IMR-90 (cell line): ENCODE results near the gene ZNF318. TPM values are rescaled to one million over a fixed set of nuclear protein-coding genes. Genes with fewer than 3 reads are reported as not detected.
"Not testable (repeated sequence)": the region's sequence is repeated elsewhere in the genome, so short reads cannot be mapped to it uniquely, and the experiment has no call there.

Experiments
- ATAC-seq: fragments of 200-7000 bp; cut with Tn5 transposase; 2 replicates; pipeline ENCODE4 v1.9.1; 2020; ENCODE audit warnings: low read depth, mild to moderate bottlenecking, moderate library complexity
- BruUV-seq: library from RNA; stranded (reverse); fragments of 400-500 nt; replicated peaks from 2 replicates; lab custom pipeline; 2021; lab: Mats Ljungman, UMichigan
- CTCF ChIA-PET: fragments of 300-600 bp; formaldehyde crosslinking; extraction: SDS; loops from one replicate; lab custom pipeline; 2021; ENCODE audit warnings: antibody characterized with exemption; lab: Yijun Ruan, JAX
- POLR2A ChIA-PET: fragments of 300-600 bp; sonication (Branson Sonifier 250); formaldehyde crosslinking; loops from one replicate; lab custom pipeline; 2022; ENCODE audit warnings: antibody characterized with exemption; ENCODE audit not compliant: unreplicated experiment; lab: Charles Lee
- DNase-seq: peaks from one replicate; pipeline ENCODE4 v3.0.0; 2013
- H2AFZ ChIP-seq: replicated peaks from 2 replicates; pipeline ENCODE3; 2013; ENCODE audit warnings: low read length, mild to moderate bottlenecking; ENCODE audit not compliant: poor library complexity
- H2AK5ac ChIP-seq: 2 replicates; pipeline ENCODE4 v1.6.1; 2013; ENCODE audit warnings: low read depth, low read length, inconsistent platforms
- H2AK9ac ChIP-seq: replicated peaks from 2 replicates; pipeline ENCODE3; 2013; ENCODE audit warnings: mild to moderate bottlenecking, low read depth, low read length, moderate library complexity; ENCODE audit not compliant: poor library complexity
- H2BK120ac ChIP-seq: 2 replicates; pipeline ENCODE4 v1.6.1; 2013; ENCODE audit warnings: low read depth, low read length, inconsistent platforms
- H2BK15ac ChIP-seq: 3 replicates; pipeline ENCODE4 v1.6.1; 2013; ENCODE audit warnings: low read depth, low read length, inconsistent platforms
- H2BK20ac ChIP-seq: 2 replicates; pipeline ENCODE4 v1.6.1; 2013; ENCODE audit warnings: low read depth, mild to moderate bottlenecking, inconsistent platforms, low read length, moderate library complexity
- H2BK5ac ChIP-seq: 2 replicates; pipeline ENCODE4 v1.6.1; 2013; ENCODE audit warnings: mild to moderate bottlenecking, low read depth, low read length, inconsistent platforms; ENCODE audit not compliant: poor library complexity, severe bottlenecking
- H3K14ac ChIP-seq: replicated peaks from 2 replicates; pipeline ENCODE4 v1.6.1; 2013; ENCODE audit warnings: low read depth, low read length, inconsistent platforms
- H3K18ac ChIP-seq: 2 replicates; pipeline ENCODE4 v1.6.1; 2013; ENCODE audit warnings: low read depth, low read length, control low read depth
- H3K23ac ChIP-seq: 2 replicates; pipeline ENCODE4 v1.6.1; 2013; ENCODE audit warnings: low read depth, low read length, inconsistent platforms
- H3K27ac ChIP-seq: 2 replicates; pipeline ENCODE4 v1.5.1; 2013; ENCODE audit warnings: mild to moderate bottlenecking, control low read depth, low read length; ENCODE audit not compliant: insufficient read depth
- H3K27me3 ChIP-seq: 2 replicates; pipeline ENCODE4 v1.6.1; 2013; ENCODE audit warnings: low read length; ENCODE audit not compliant: control insufficient read depth, insufficient read depth
- H3K36me3 ChIP-seq: 2 replicates; pipeline ENCODE4 v1.6.1; 2013; ENCODE audit warnings: low read length, mixed read lengths; ENCODE audit not compliant: control insufficient read depth, insufficient read depth
- H3K4ac ChIP-seq: 2 replicates; pipeline ENCODE4 v1.6.1; 2013; ENCODE audit warnings: low read depth, low read length, inconsistent platforms
- H3K4me1 ChIP-seq: 2 replicates; pipeline ENCODE4 v1.6.1; 2013; ENCODE audit warnings: low read length, mixed read lengths; ENCODE audit not compliant: control insufficient read depth, insufficient read depth
- H3K4me2 ChIP-seq: 2 replicates; pipeline ENCODE4 v1.6.1; 2013; ENCODE audit warnings: low read depth, mild to moderate bottlenecking, control low read depth, low read length, moderate library complexity
- H3K4me3 ChIP-seq: 2 replicates; pipeline ENCODE4 v1.5.1; 2013; ENCODE audit warnings: low read depth, mild to moderate bottlenecking, control low read depth, low read length, moderate library complexity; ENCODE audit not compliant: insufficient read depth
- H3K56ac ChIP-seq: 2 replicates; pipeline ENCODE4 v1.6.1; 2013; ENCODE audit warnings: low read length, inconsistent platforms; ENCODE audit not compliant: insufficient read depth; ENCODE audit errors: extremely low read depth
- H3K79me1 ChIP-seq, 2 experiments: 2 replicates each; pipeline ENCODE4 v1.6.1; 2013; ENCODE audit warnings: low read length in 2 of 2, inconsistent platforms in 1 of 2, low read depth in 1 of 2
- H3K9ac ChIP-seq: 2 replicates; pipeline ENCODE4 v1.6.1; 2013; ENCODE audit warnings: low read depth, low read length, control low read depth
- H3K9me1 ChIP-seq: 2 replicates; pipeline ENCODE4 v1.6.1; 2013; ENCODE audit warnings: low read length, inconsistent platforms; ENCODE audit not compliant: insufficient read depth
- H3K9me3 ChIP-seq: 2 replicates; pipeline ENCODE4 v1.6.1; 2013; ENCODE audit warnings: low read length; ENCODE audit not compliant: control insufficient read depth, insufficient read depth
- H4K20me1 ChIP-seq: 2 replicates; pipeline ENCODE4 v1.6.1; 2013; ENCODE audit warnings: low read length, inconsistent platforms; ENCODE audit not compliant: insufficient read depth
- H4K5ac ChIP-seq: 2 replicates; pipeline ENCODE4 v1.6.1; 2013; ENCODE audit warnings: mild to moderate bottlenecking, low read depth, low read length, control low read depth
- H4K8ac ChIP-seq, 2 experiments: 2 replicates each; pipeline ENCODE4 v1.6.1; 2013; ENCODE audit warnings: low read depth in 2 of 2, low read length in 2 of 2, control low read depth in 1 of 2, inconsistent platforms in 1 of 2
- H4K91ac ChIP-seq: 2 replicates; pipeline ENCODE4 v1.6.1; 2013; ENCODE audit warnings: low read depth, low read length, inconsistent platforms; ENCODE audit not compliant: insufficient read depth
- WGBS, 2 experiments: methylation state at CpG; one replicate each; pipeline versions ENCODE4 v1.1.5 to v1.1.7; 2013; ENCODE audit warnings: missing lambda C conversion rate in 2 of 2; ENCODE audit not compliant: insufficient read length in 1 of 2; ENCODE audit errors: extremely low coverage in 2 of 2; 5-methylcytosine and 5-hydroxymethylcytosine counted together
- dilution Hi-C: fragments of 300-500 bp; cut with HindIII; formaldehyde crosslinking; loops from one replicate; pipeline ENCODE4 v1.14.3; 2018; ENCODE audit warnings: low sequenced_read_pairs; ENCODE audit not compliant: unreplicated experiment
- in situ Hi-C: fragments of 300-500 bp; cut with MboI; formaldehyde crosslinking; loops from 3 replicates; pipeline ENCODE4 v1.14.3; 2019; ENCODE audit warnings: low sequenced_read_pairs, inconsistent platforms, mixed read lengths
- intact Hi-C: fragments of 100-400 bp; cut with micrococcal nuclease; formaldehyde crosslinking; loops from 2 replicates; pipeline ENCODE4 v1.10.0; 2022
- polyA plus RNA-seq, 3 experiments: library from polyadenylated mRNA; depleted of rRNA; stranded (reverse); fragments of >200 nt; gene quantifications; 2 replicates each; pipeline ENCODE4 v1.2.3, GENCODE V29; 2012; ENCODE audit warnings: low replicate concordance in 1 of 3
- total RNA-seq: library from RNA; depleted of rRNA; stranded (reverse); fragments of >200 nt; gene quantifications from 2 replicates; pipeline ENCODE4 v1.2.3, GENCODE V29; 2012

ZNF318 gene
- total and polyA plus RNA-seq, 2 of the 4 experiments (the other 2 are of a cell fraction): 5.7 to 6.6 TPM

DNA sequence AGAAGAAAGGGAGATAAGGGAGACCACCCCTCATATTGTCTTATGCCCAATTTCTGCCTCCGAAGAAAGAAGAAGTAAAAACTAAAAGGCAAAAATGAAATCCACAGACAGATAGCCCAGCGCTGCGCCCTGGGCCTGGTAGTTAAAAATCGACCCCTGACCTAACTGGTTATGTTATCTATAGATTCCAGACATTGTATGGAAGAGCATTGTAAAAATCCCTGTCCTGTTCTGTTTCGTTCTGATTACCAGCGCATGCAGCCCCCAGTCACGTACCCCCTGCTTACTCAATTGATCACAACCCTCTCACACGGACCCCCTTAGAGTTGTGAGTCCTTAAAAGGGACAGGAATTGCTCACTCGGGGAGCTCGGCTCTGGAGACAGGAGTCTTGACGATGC, 23.7 kb upstream of the ZNF318 start:
- H2BK5ac ChIP-seq, BruUV-seq, H3K18ac ChIP-seq, in situ Hi-C loops, H3K4ac ChIP-seq, H3K36me3 ChIP-seq, H2AK5ac ChIP-seq, H4K91ac ChIP-seq, H3K4me1 ChIP-seq, H4K5ac ChIP-seq, H2BK15ac ChIP-seq, H3K4me2 ChIP-seq, H3K27ac ChIP-seq, CTCF ChIA-PET, H3K4me3 ChIP-seq, H2BK120ac ChIP-seq, H3K9me1 ChIP-seq, H2BK20ac ChIP-seq, H4K8ac ChIP-seq, H2AK9ac ChIP-seq, DNase-seq, H2AFZ ChIP-seq, H3K14ac ChIP-seq, H3K56ac ChIP-seq, H3K23ac ChIP-seq, H4K20me1 ChIP-seq, dilution Hi-C loops, H3K9me3 ChIP-seq, intact Hi-C loops, ATAC-seq, H3K9ac ChIP-seq, POLR2A ChIA-PET, H3K79me1 ChIP-seq: not testable (repeated sequence)
- peaks cover 33% of the 10 kb centered on the region for H3K27me3 ChIP-seq
- WGBS, 2 experiments: no CpG with 5 or more reads among the region's 11 CpGs
